OCI-M2 (cell line): ENCODE measurements around the gene KIAA1671.
"Not testable (repeated sequence)": the region's sequence is repeated elsewhere in the genome, so short reads cannot be mapped to it uniquely, and the experiment has no call there.

Experiments used
- DNase-seq: peaks from one replicate; lab custom pipeline; 2025; ENCODE audit not compliant: unreplicated experiment; lab: John Stamatoyannopoulos, UW

Gene KIAA1671

GRCh38 chr22:25219211-25219689, 266.7 kb downstream of the KIAA1671 start, which contains the start of gene CRYBB2:
Gene CRYBB2 (plus strand): TSS chr22:25219639. CDS start chr22:25221430, 1,791 bp downstream.
- no peak for DNase-seq

GRCh38 chr22:25219948-25220442, 267.5 kb downstream of the KIAA1671 start:
- no peak for DNase-seq

- no peak for DNase-seq
Measured at GRCh38 chr22:25221790-25222189, 269.3 kb downstream of the KIAA1671 start.

- DNase-seq = no peak
Measured at GRCh38 chr22:25223269-25223850, 270.8 kb downstream of the KIAA1671 start.

- DNase-seq = no peak
Measured at GRCh38 chr22:25228822-25229221, 276.3 kb downstream of the KIAA1671 start.

- not testable (repeated sequence) for DNase-seq
Measured at GRCh38 chr22:25230760-25231159, 278.2 kb downstream of the KIAA1671 start.

GRCh38 chr22:25232301-25232700, 279.8 kb downstream of the KIAA1671 start:
- DNase-seq = no peak

GRCh38 chr22:25233706-25234105, 281.2 kb downstream of the KIAA1671 start:
- not testable (repeated sequence) for DNase-seq

- DNase-seq = no peak
Measured at GRCh38 chr22:25235547-25236290, 283.2 kb downstream of the KIAA1671 start.

- DNase-seq = no peak
Measured at GRCh38 chr22:25236417-25236816, 283.9 kb downstream of the KIAA1671 start.

GRCh38 chr22:25237503-25237902, 285.0 kb downstream of the KIAA1671 start:
- DNase-seq = no peak

- not testable (repeated sequence) for DNase-seq
Measured at GRCh38 chr22:25238058-25238457, 285.5 kb downstream of the KIAA1671 start.
